ENCODE data around the gene EPB41L5. TPM values are rescaled to one million over a fixed set of nuclear protein-coding genes. Genes with fewer than 3 reads are reported as not detected.

Gene EPB41L5
- total and polyA plus RNA-seq, 4 donors: 19.7 to 88.4 (median 30.3) TPM

- Histone ChIP-seq H3K36me3 (ENCODE audit: control insufficient read depth in 4 of 4, insufficient read depth in 3 of 4, low read depth in 1 of 4, low read length in 3 of 4) (no peaks in the 10 kb centered on the region), H3K9ac (ENCODE audit: low read depth in 1 of 2, low read length in 2 of 2) (no peak overlapping the region), H3K27ac (ENCODE audit: low read depth in 1 of 2, low read length in 2 of 2) (no peak overlapping the region), H3K9me3 (ENCODE audit: control insufficient read depth in 4 of 4, low read length in 3 of 4) (no peaks in the 10 kb centered on the region), H3K27me3 (ENCODE audit: control insufficient read depth in 4 of 4, insufficient read depth in 4 of 4, low read length in 3 of 4) (no peaks in the 10 kb centered on the region), H3K4me1 (ENCODE audit: control insufficient read depth in 4 of 4, insufficient read depth in 4 of 4, low read length in 3 of 4) (peaks cover 12 to 33% (median 21%) of the 10 kb centered on the region in 4 donors), H3K4me3 (ENCODE audit: low read depth in 1 of 3, low read length in 3 of 3) (no peak overlapping the region)
- DNase-seq (ENCODE audit: low spot score): no peak
- 91% methylated on average over 9 of the region's 9 CpGs for WGBS
- TF ChIP-seq EGR1 (IDR thresholded peaks at IDR 0.05; ENCODE audit: low read depth in 2 of 2) (no peak), RAD21 (IDR thresholded peaks at IDR 0.05) (no peak), FOXA1 (IDR thresholded peaks at IDR 0.05) (no peak), JUND (IDR thresholded peaks at IDR 0.05) (no peak), FOXA2 (IDR thresholded peaks at IDR 0.05) (no peak), GABPA (IDR thresholded peaks at IDR 0.05 in 1 of 2, conservative IDR thresholded peaks at IDR 0.05 in 1 of 2) (no peak), YY1 (IDR thresholded peaks at IDR 0.05) (no peak), HNF4A (conservative IDR thresholded peaks at IDR 0.05) (no peak)
These were observed 213.4 kb downstream of the EPB41L5 start for GRCh38 chr2:120226316-120226715.

GRCh38 chr2:120227111-120227991, 214.5 kb downstream of the EPB41L5 start:
- Histone ChIP-seq H3K4me1 (ENCODE audit: control insufficient read depth in 4 of 4, insufficient read depth in 4 of 4, low read length in 3 of 4) (peaks cover 14 to 28% (median 21%) of the 10 kb centered on the region in 4 donors), H3K27me3 (ENCODE audit: control insufficient read depth in 4 of 4, insufficient read depth in 4 of 4, low read length in 3 of 4) (no peaks in the 10 kb centered on the region), H3K36me3 (ENCODE audit: control insufficient read depth in 4 of 4, insufficient read depth in 3 of 4, low read depth in 1 of 4, low read length in 3 of 4) (no peaks in the 10 kb centered on the region), H3K27ac (ENCODE audit: low read depth in 1 of 2, low read length in 2 of 2) (no peak overlapping the region), H3K4me3 (ENCODE audit: low read depth in 1 of 3, low read length in 3 of 3) (no peak overlapping the region), H3K9ac (ENCODE audit: low read depth in 1 of 2, low read length in 2 of 2) (no peak overlapping the region), H3K9me3 (ENCODE audit: control insufficient read depth in 4 of 4, low read length in 3 of 4) (no peaks in the 10 kb centered on the region)
- TF ChIP-seq ATF3 (IDR thresholded peaks at IDR 0.05) (no peak), RAD21 (IDR thresholded peaks at IDR 0.05) (no peak)
- WGBS: 82% methylated on average over 16 of the region's 16 CpGs
- DNase-seq (ENCODE audit: low spot score): no peak

DNA sequence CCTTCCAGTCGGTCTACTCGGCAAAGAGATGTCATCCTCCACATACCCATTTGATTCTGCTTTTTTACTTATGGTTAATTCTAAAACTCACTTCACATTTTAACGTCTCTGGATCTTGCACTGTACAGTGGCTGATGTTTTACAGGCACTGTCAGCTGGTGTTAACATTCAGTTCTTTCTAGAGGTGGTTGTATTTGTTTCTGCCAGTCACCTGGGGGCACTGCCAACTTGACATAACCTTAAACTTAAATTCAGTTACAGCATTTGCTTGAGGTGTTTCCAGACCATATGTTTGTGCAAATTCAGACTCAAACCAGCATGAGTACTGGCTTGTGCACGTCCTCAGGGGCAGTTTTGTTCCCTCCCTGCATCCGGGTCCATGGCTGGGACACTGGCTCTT, 215.6 kb downstream of the EPB41L5 start:
- Histone ChIP-seq H3K4me3 (ENCODE audit: low read depth in 1 of 3, low read length in 3 of 3) (no peak overlapping the region), H3K27ac (ENCODE audit: low read depth in 1 of 2, low read length in 2 of 2) (no peak overlapping the region), H3K9ac (ENCODE audit: low read depth in 1 of 2, low read length in 2 of 2) (no peak overlapping the region), H3K27me3 (ENCODE audit: control insufficient read depth in 4 of 4, insufficient read depth in 4 of 4, low read length in 3 of 4) (no peaks in the 10 kb centered on the region), H3K9me3 (ENCODE audit: control insufficient read depth in 4 of 4, low read length in 3 of 4) (no peaks in the 10 kb centered on the region), H3K4me1 (ENCODE audit: control insufficient read depth in 4 of 4, insufficient read depth in 4 of 4, low read length in 3 of 4) (peaks cover 8 to 23% (median 19%) of the 10 kb centered on the region in 4 donors), H3K36me3 (ENCODE audit: control insufficient read depth in 4 of 4, insufficient read depth in 3 of 4, low read depth in 1 of 4, low read length in 3 of 4) (no peaks in the 10 kb centered on the region)
- 79% methylated on average over 5 of the region's 5 CpGs for WGBS
- DNase-seq (ENCODE audit: low spot score): no peak
- TF ChIP-seq SP1 (IDR thresholded peaks at IDR 0.05) (no peak), EGR1 (IDR thresholded peaks at IDR 0.05; ENCODE audit: low read depth in 2 of 2) (no peak)

Small RNA genes lying within 50 kb of the gene (small RNA-seq; reads per million reads assigned to genes)
- not detected for gene MTND4LP14
- not detected for gene RF00019

Other genes starting within 250 kb of the EPB41L5 start
- 1 to 10 TPM; 8.0 to 8.5 TPM for gene TMEM185B, start 210.3 kb downstream of the EPB41L5 start, total RNA-seq
- 1 to 10 TPM; 1.8 to 5.7 TPM for gene TMEM185B, start 210.3 kb downstream of the EPB41L5 start, polyA plus RNA-seq
- gene RALB, start 239.8 kb downstream of the EPB41L5 start, total RNA-seq: 10 to 100 TPM; 19.7 to 20.6 TPM
- gene RALB, start 239.8 kb downstream of the EPB41L5 start, polyA plus RNA-seq: 10 to 100 TPM; 11.1 to 26.4 TPM

All from liver (tissue), 10 donors.